H1 (cell line): ENCODE measurements around the gene TFR2. TPM values are rescaled to one million over a fixed set of nuclear protein-coding genes. Genes with fewer than 3 reads are reported as not detected.
A peak's percentile ranks its signal among the peaks of the same experiment; 100 is the strongest.

Source experiments
- CTCF ChIA-PET: fragments of 300-600 bp; sonication (Branson Sonifier 250); formaldehyde crosslinking; loops from one replicate; lab custom pipeline; 2021; ENCODE audit not compliant: partially characterized antibody; lab: Charles Lee
- POLR2A ChIA-PET: fragments of 300-600 bp; sonication (Branson Sonifier 250); formaldehyde crosslinking; loops from one replicate; lab custom pipeline; 2021; ENCODE audit warnings: inconsistent platforms; ENCODE audit not compliant: partially characterized antibody; lab: Charles Lee
- DNase-seq, 2 experiments: peaks; one replicate each; pipeline versions ENCODE4 v3.0.0 to v3.0.0-alpha.2; 2010 to 2022; ENCODE audit warnings: low spot score in 2 of 2, low read depth in 1 of 2, mixed read lengths in 1 of 2
- FAIRE-seq: peaks from 2 replicates; lab custom pipeline; 2011; peaks lifted over from hg19 to GRCh38; lab: Jason Lieb, UNC
- H2AFZ ChIP-seq: 2 replicates; pipeline ENCODE4 v1.8.1; 2012; ENCODE audit warnings: low read length, inconsistent platforms
- H2AK5ac ChIP-seq: 2 replicates; pipeline ENCODE4 v1.6.1; 2013; ENCODE audit warnings: low read depth, low read length
- H2BK120ac ChIP-seq: replicated peaks from 2 replicates; pipeline ENCODE3; 2013; ENCODE audit warnings: low read depth, low read length, inconsistent platforms
- H2BK12ac ChIP-seq: 2 replicates; pipeline ENCODE4 v1.6.1; 2013; ENCODE audit warnings: low read depth, low read length
- H2BK15ac ChIP-seq: 2 replicates; pipeline ENCODE4 v1.6.1; 2013; ENCODE audit warnings: low read length
- H2BK20ac ChIP-seq: 2 replicates; pipeline ENCODE4 v1.6.1; 2013; ENCODE audit warnings: low read length
- H2BK5ac ChIP-seq: 2 replicates; pipeline ENCODE4 v1.6.1; 2013; ENCODE audit warnings: low read depth, low read length
- H3K14ac ChIP-seq: 2 replicates; pipeline ENCODE4 v1.6.1; 2013; ENCODE audit warnings: inconsistent platforms; ENCODE audit not compliant: insufficient read length
- H3K18ac ChIP-seq: 2 replicates; pipeline ENCODE4 v1.6.1; 2013; ENCODE audit warnings: low read length; ENCODE audit errors: extremely low read depth
- H3K23ac ChIP-seq: 2 replicates; pipeline ENCODE4 v1.6.1; 2013; ENCODE audit warnings: inconsistent platforms; ENCODE audit not compliant: insufficient read length
- H3K23me2 ChIP-seq: 2 replicates; pipeline ENCODE4 v1.6.1; 2013; ENCODE audit warnings: low read depth, low read length
- H3K27ac ChIP-seq: 2 replicates; pipeline ENCODE4 v1.6.1; 2011; ENCODE audit warnings: low read depth, low read length, inconsistent platforms
- H3K27me3 ChIP-seq, 4 experiments: replicated peaks in 1 of 4; 1 replicate in 1 of 4; 2 replicates in 3 of 4; pipeline versions ENCODE4 v1.6.1 to v1.8.1; 2011 to 2013; ENCODE audit warnings: low read length in 3 of 4, mild to moderate bottlenecking in 3 of 4, inconsistent platforms in 2 of 4, mixed read lengths in 2 of 4, moderate library complexity in 1 of 4; ENCODE audit not compliant: control insufficient read depth in 3 of 4, insufficient read depth in 3 of 4; ENCODE audit errors: extremely low read depth in 1 of 4
- H3K36me3 ChIP-seq, 4 experiments: 2 replicates each; pipeline versions ENCODE4 v1.6.1 to v1.8.1; 2011 to 2013; ENCODE audit warnings: mild to moderate bottlenecking in 4 of 4, low read length in 3 of 4, moderate library complexity in 2 of 4, control low read depth in 1 of 4, inconsistent platforms in 1 of 4; ENCODE audit not compliant: insufficient read depth in 4 of 4, control insufficient read depth in 2 of 4
- H3K4ac ChIP-seq: replicated peaks from 2 replicates; pipeline ENCODE3; 2013; ENCODE audit warnings: low read length, low read depth, mixed read lengths, inconsistent platforms; ENCODE audit not compliant: insufficient read length
- H3K4me1 ChIP-seq, 4 experiments: replicated peaks in 1 of 4; 1 replicate in 1 of 4; 2 replicates in 3 of 4; pipeline versions ENCODE4 v1.6.1 to v1.8.1; 2011 to 2013; ENCODE audit warnings: low read length in 3 of 4, inconsistent platforms in 2 of 4, mixed read lengths in 1 of 4; ENCODE audit not compliant: insufficient read depth in 4 of 4, control insufficient read depth in 3 of 4
- H3K4me2 ChIP-seq, 2 experiments: 2 replicates each; pipeline versions ENCODE4 v1.6.1 to v1.8.1; 2011 to 2013; ENCODE audit warnings: low read depth in 2 of 2, low read length in 2 of 2, control low read depth in 1 of 2, inconsistent platforms in 1 of 2, mild to moderate bottlenecking in 1 of 2; ENCODE audit not compliant: insufficient read depth in 1 of 2
- H3K4me3 ChIP-seq, 4 experiments: fragments of 200-600, 300-600 bp in 1 of 4; sonication (generic), shearing (Covaris generic), sonication (Bioruptor Twin) in 1 of 4; 2 replicates each; pipeline versions ENCODE4 v1.5.1 to v1.8.1; 2011 to 2016; ENCODE audit warnings: low read length in 4 of 4, low read depth in 3 of 4, control low read depth in 2 of 4, inconsistent platforms in 2 of 4, mild to moderate bottlenecking in 2 of 4, mixed read lengths in 1 of 4, moderate library complexity in 1 of 4; ENCODE audit not compliant: insufficient read depth in 2 of 4; ENCODE audit errors: extremely low read depth in 1 of 4
- H3K56ac ChIP-seq: replicated peaks from 2 replicates; pipeline ENCODE3; 2013; ENCODE audit warnings: low read depth, mild to moderate bottlenecking, mixed read lengths, low read length, inconsistent platforms; ENCODE audit not compliant: insufficient read length
- H3K79me1 ChIP-seq: 2 replicates; pipeline ENCODE4 v1.6.1; 2013; ENCODE audit warnings: low read depth, low read length, control low read depth
- H3K79me2 ChIP-seq, 2 experiments: 2 replicates each; pipeline versions ENCODE4 v1.6.1 to v1.8.1; 2012 to 2013; ENCODE audit warnings: low read length in 2 of 2, mild to moderate bottlenecking in 2 of 2, inconsistent platforms in 1 of 2; ENCODE audit not compliant: insufficient read depth in 2 of 2, control insufficient read depth in 1 of 2
- H3K9ac ChIP-seq, 4 experiments: replicated peaks in 1 of 4; 1 replicate in 1 of 4; 2 replicates in 3 of 4; pipeline versions ENCODE4 v1.6.1 to v1.8.1; 2011 to 2013; ENCODE audit warnings: low read depth in 3 of 4, low read length in 3 of 4, control low read depth in 2 of 4, mild to moderate bottlenecking in 2 of 4, moderate library complexity in 2 of 4, inconsistent platforms in 1 of 4; ENCODE audit errors: extremely low read depth in 1 of 4
- H3K9me3 ChIP-seq, 2 experiments: 2 replicates each; pipeline versions ENCODE4 v1.6.1 to v1.8.1; 2012 to 2013; ENCODE audit warnings: mild to moderate bottlenecking in 2 of 2, moderate library complexity in 2 of 2, control low read depth in 1 of 2, inconsistent platforms in 1 of 2, low read depth in 1 of 2, low read length in 1 of 2, mixed read lengths in 1 of 2; ENCODE audit not compliant: insufficient read depth in 2 of 2
- H4K20me1 ChIP-seq, 2 experiments: replicated peaks in 1 of 2; 2 replicates each; pipeline versions ENCODE3 to v1.8.1; 2011 to 2013; ENCODE audit warnings: inconsistent platforms in 2 of 2, low read length in 2 of 2, mild to moderate bottlenecking in 1 of 2; ENCODE audit not compliant: insufficient read depth in 2 of 2, control insufficient read depth in 1 of 2
- H4K5ac ChIP-seq: 2 replicates; pipeline ENCODE4 v1.6.1; 2013; ENCODE audit warnings: low read length, low read depth, mixed read lengths, inconsistent platforms; ENCODE audit not compliant: insufficient read length
- H4K8ac ChIP-seq: 2 replicates; pipeline ENCODE4 v1.8.0; 2013; ENCODE audit warnings: mild to moderate bottlenecking, moderate library complexity, low read length, inconsistent platforms; ENCODE audit not compliant: insufficient read depth; ENCODE audit errors: extremely low read depth
- H4K91ac ChIP-seq: replicated peaks from 2 replicates; pipeline ENCODE3; 2013; ENCODE audit warnings: low read length, mixed read lengths, inconsistent platforms; ENCODE audit not compliant: insufficient read length
- BACH1 ChIP-seq: IDR thresholded peaks from 2 replicates; pipeline ENCODE4 v1.6.1; 2012; ENCODE audit warnings: low read length, improper control_type of control experiment
- CBX8 ChIP-seq: fragments of 300-800, 300-1000 bp; sonication (generic); IDR thresholded peaks from 2 replicates; pipeline ENCODE4 v1.7.1; 2016; ENCODE audit warnings: low read depth, low read length, borderline replicate concordance
- EP300 ChIP-seq, 2 experiments: IDR thresholded peaks; 1 replicate in 1 of 2; 2 replicates in 1 of 2; pipeline ENCODE4 v1.6.1; 2011 to 2012; ENCODE audit warnings: low read depth in 2 of 2, low read length in 2 of 2, mild to moderate bottlenecking in 2 of 2, borderline replicate concordance in 1 of 2, inconsistent platforms in 1 of 2, moderate library complexity in 1 of 2
- GABPA ChIP-seq: IDR thresholded peaks from 2 replicates; pipeline ENCODE4 v1.6.1; 2011; ENCODE audit warnings: mild to moderate bottlenecking, low read length, moderate library complexity, borderline replicate concordance; ENCODE audit not compliant: insufficient read depth
- GTF2F1 ChIP-seq: IDR thresholded peaks from 2 replicates; pipeline ENCODE4 v1.6.1; 2012; ENCODE audit warnings: low read depth, low read length, improper control_type of control experiment, borderline replicate concordance
- HDAC6 ChIP-seq: IDR thresholded peaks from one replicate; pipeline ENCODE4 v1.7.1; 2012; ENCODE audit warnings: low read depth, mild to moderate bottlenecking, inconsistent platforms, low read length, moderate library complexity
- MAX ChIP-seq: IDR thresholded peaks from 2 replicates; pipeline ENCODE4 v1.6.1; 2012; ENCODE audit warnings: inconsistent platforms
- RAD21 ChIP-seq, 2 experiments: IDR thresholded peaks in 1 of 2; conservative IDR thresholded peaks in 1 of 2; 2 replicates each; pipeline ENCODE4 v1.6.1; 2011; ENCODE audit warnings: low read depth in 2 of 2, low read length in 2 of 2, improper control_type of control experiment in 1 of 2, inconsistent platforms in 1 of 2, mild to moderate bottlenecking in 1 of 2, moderate library complexity in 1 of 2
- TEAD4 ChIP-seq: IDR thresholded peaks from 2 replicates; pipeline ENCODE4 v1.6.1; 2012; ENCODE audit warnings: low read depth, low read length, inconsistent platforms, mixed read lengths
- USF2 ChIP-seq: IDR thresholded peaks from 2 replicates; pipeline ENCODE4 v1.6.1; 2011; ENCODE audit warnings: low read length, improper control_type of control experiment
- ZNF274 ChIP-seq: IDR thresholded peaks from 2 replicates; pipeline ENCODE4 v1.7.0; 2012; ENCODE audit warnings: low read length, borderline replicate concordance; ENCODE audit errors: extremely low read depth
- WGBS, 2 experiments: shearing (Covaris generic) in 1 of 2; methylation state at CpG; one replicate each; pipeline versions ENCODE4 v1.1.6 to v1.1.7; 2013 to 2015; ENCODE audit warnings: low lambda C conversion rate in 2 of 2, mixed read lengths in 2 of 2, inconsistent platforms in 1 of 2, low coverage in 1 of 2, missing lambda C conversion rate in 1 of 2; ENCODE audit not compliant: insufficient replicate concordance in 2 of 2, insufficient coverage in 1 of 2, insufficient read length in 1 of 2; ENCODE audit errors: extremely low coverage in 1 of 2, missing lambda C conversion rate in 1 of 2; 5-methylcytosine and 5-hydroxymethylcytosine counted together
- polyA plus RNA-seq, 7 experiments: library from polyadenylated mRNA; depleted of rRNA in 3 of 7; stranded (reverse) in 5 of 7; unstranded in 2 of 7; fragments of >200 nt in 5 of 7; fragments of 200-250 nt in 2 of 7; gene quantifications; 1 replicate in 5 of 7; 2 replicates in 1 of 7; 4 replicates in 1 of 7; pipeline versions ENCODE4 v1.2.1 to v1.2.3, GENCODE V29; 2011 to 2013; ENCODE audit warnings: missing spikeins in 2 of 7, mixed read lengths in 2 of 7
- total RNA-seq: library from RNA; stranded (reverse); fragmentation: NEBNext Ultra II Directional; extraction: Animal tissue kit (Norgen Biotek cat#: 25700); gene quantifications from 2 replicates; pipeline ENCODE4 v1.2.1, GENCODE V29; 2021

The TFR2 gene
- total and polyA plus RNA-seq, 2 of the 8 experiments (the other 6 are each of a cell fraction or from before 2014, with no cell fraction given) = 4.6 to 5.7 TPM

GRCh38 chr7:100685631-100686145 is 44.3 kb upstream of the TFR2 start:
- Histone ChIP-seq H2AFZ (no peak overlapping the region), H3K36me3 (peaks cover 45 to 87% (median 72%) of the 10 kb centered on the region in 4 experiments), H2BK12ac (no peak overlapping the region), H3K9me3 (no peaks in the 10 kb centered on the region), H3K56ac (no peak overlapping the region), H3K79me2 (peaks cover 4 to 34% of the 10 kb centered on the region in 2 experiments), H3K23ac (no peak overlapping the region), H2BK20ac (no peak overlapping the region), H3K27me3 (no peaks in the 10 kb centered on the region), H3K79me1 (peaks cover 8% of the 10 kb centered on the region; the same call in 1 of the 2 replicates), H2AK5ac (no peak overlapping the region), H4K20me1 (peaks cover 19 to 52% of the 10 kb centered on the region in 2 experiments), H3K4ac (no peak overlapping the region), H2BK120ac (no peak overlapping the region), H3K14ac (no peak overlapping the region), H3K4me3 (no peak overlapping the region), H3K23me2 (no peaks in the 10 kb centered on the region; the same call in 1 of the 2 replicates), H4K91ac (no peak overlapping the region), H3K18ac (no peak overlapping the region), H2BK15ac (no peak overlapping the region), H3K4me2 (no peak overlapping the region), H3K4me1 (peaks cover 0 to 5% (median 2%) of the 10 kb centered on the region in 4 experiments; a peak in 4 of 7 replicates), H3K9ac (no peak overlapping the region), H2BK5ac (no peak overlapping the region), H4K5ac (no peak overlapping the region), H3K27ac (no peak overlapping the region), H4K8ac (peak overlapping the region; percentile 71; the same call in 1 of the 2 replicates)
- 91% methylated on average over 16 of the region's 17 CpGs; no CpG with 5 or more reads in 1 of the 2 experiments for WGBS, 2 experiments
- DNase-seq = no peak
- FAIRE-seq = no peak
- POLR2A ChIA-PET = interaction anchor here (0.6 to 14.3 kb wide), 5 partner anchors 7 to 194 kb away, joined by 4 to 257 read pairs (median 6); partner anchors contain the start of genes FBXO24, GNB2 and LRCH4
- CTCF ChIA-PET = interaction anchor here (0.6 to 20.7 kb wide), 11 partner anchors 7 to 127 kb away, joined by 3 to 254 read pairs (median 4); partner anchors contain the start of genes GIGYF1 and POP7
- TF ChIP-seq TEAD4 (no peak), USF2 (no peak), ZNF274 (no peak), EP300 (IDR thresholded peaks at IDR 0.05; ENCODE audit: borderline replicate concordance in 1 of 2, low read depth in 2 of 2, low read length in 2 of 2) (no peak), HDAC6 (no peak), BACH1 (no peak), RAD21 (IDR thresholded peaks at IDR 0.05 in 1 of 2, conservative IDR thresholded peaks at IDR 0.05 in 1 of 2; ENCODE audit: low read depth in 2 of 2, low read length in 2 of 2) (no peak), GABPA (no peak), MAX (no peak), CBX8 (no peak), GTF2F1 (no peak)
